GM23338 (cell line): Measurements from ENCODE around the gene LPP. TPM values are rescaled to one million over a fixed set of nuclear protein-coding genes. Genes with fewer than 3 reads are reported as not detected.

Experiments
- ATAC-seq: fragments of 200-7000 bp; cut with Tn5 transposase; 3 replicates; pipeline ENCODE4 v1.9.1; 2020
- DNase-seq: peaks from one replicate; pipeline ENCODE4 v3.0.0-alpha.2; 2015; ENCODE audit warnings: low spot score
- H2AFZ ChIP-seq: fragments of 200-600 bp; sonication (generic); 2 replicates; pipeline ENCODE4 v1.8.0; 2016; ENCODE audit warnings: antibody characterized with exemption, mild to moderate bottlenecking, moderate library complexity
- H3F3A ChIP-seq: fragments of 200-600 bp; sonication (generic); replicated peaks from 2 replicates; pipeline ENCODE4 v1.8.0; 2017; ENCODE audit warnings: antibody characterized with exemption, mixed run types, low read depth
- H3K27ac ChIP-seq: fragments of 200-600 bp; sonication (generic); 2 replicates; pipeline ENCODE4 v1.6.1; 2016; ENCODE audit warnings: low read depth
- H3K27me3 ChIP-seq: fragments of 200-600 bp; sonication (generic); 2 replicates; pipeline ENCODE4 v1.8.0; 2016; ENCODE audit warnings: mild to moderate bottlenecking, mixed run types, moderate library complexity; ENCODE audit not compliant: insufficient read depth
- H3K36me3 ChIP-seq: fragments of 200-600 bp; sonication (generic); 2 replicates; pipeline ENCODE4 v1.8.0; 2016; ENCODE audit warnings: mild to moderate bottlenecking; ENCODE audit not compliant: insufficient read depth
- H3K4me1 ChIP-seq: fragments of 200-600 bp; sonication (generic); 2 replicates; pipeline ENCODE4 v1.8.0; 2016; ENCODE audit warnings: mild to moderate bottlenecking, moderate library complexity; ENCODE audit not compliant: insufficient read depth
- H3K4me2 ChIP-seq: fragments of 200-600 bp; sonication (generic); 2 replicates; pipeline ENCODE4 v1.7.1; 2017; ENCODE audit warnings: mixed run types
- H3K4me3 ChIP-seq: fragments of 200-600 bp; sonication (generic); 2 replicates; pipeline ENCODE4 v1.6.1; 2016; ENCODE audit warnings: mixed run types
- H3K79me2 ChIP-seq: fragments of 200-600 bp; sonication (generic); replicated peaks from 2 replicates; pipeline ENCODE4 v1.8.0; 2017; ENCODE audit warnings: mild to moderate bottlenecking; ENCODE audit not compliant: insufficient read depth
- H3K9me2 ChIP-seq: fragments of 200-600 bp; sonication (generic); 2 replicates; pipeline ENCODE4 v1.8.0; 2017; ENCODE audit not compliant: insufficient read depth
- H4K20me1 ChIP-seq: fragments of 200-600 bp; sonication (generic); replicated peaks from 2 replicates; pipeline ENCODE4 v1.8.0; 2017; ENCODE audit warnings: mild to moderate bottlenecking; ENCODE audit not compliant: insufficient read depth
- H3K27ac Mint-ChIP-seq: 2 replicates; pipeline ENCODE4 v1.8.0; 2020; ENCODE audit warnings: inconsistent platforms, mild to moderate bottlenecking, moderate library complexity, mixed read lengths
- H3K27me3 Mint-ChIP-seq: 3 replicates; pipeline ENCODE4 v1.8.0; 2022; ENCODE audit warnings: low read depth, mild to moderate bottlenecking, moderate library complexity, mixed read lengths, inconsistent platforms; ENCODE audit not compliant: insufficient read depth, poor library complexity
- H3K36me3 Mint-ChIP-seq: 3 replicates; pipeline ENCODE4 v1.8.0; 2021; ENCODE audit warnings: low read depth, mild to moderate bottlenecking, inconsistent platforms, moderate library complexity, mixed read lengths
- H3K4me1 Mint-ChIP-seq: 3 replicates; pipeline ENCODE4 v1.8.0; 2020; ENCODE audit warnings: mild to moderate bottlenecking, inconsistent platforms, mixed read lengths
- H3K4me3 Mint-ChIP-seq: 3 replicates; pipeline ENCODE4 v1.8.0; 2021; ENCODE audit warnings: moderate library complexity, mild to moderate bottlenecking, inconsistent platforms, mixed read lengths
- H3K9me3 Mint-ChIP-seq: 3 replicates; pipeline ENCODE4 v1.8.0; 2020; ENCODE audit warnings: moderate library complexity, mild to moderate bottlenecking, inconsistent platforms, mixed read lengths
- CREB1 ChIP-seq: fragments of 250-450 bp; sonication (Bioruptor Pico); IDR thresholded peaks from 2 replicates; pipeline ENCODE4 v1.5.0; 2020; ENCODE audit warnings: low read depth, mild to moderate bottlenecking, moderate library complexity
- EZH2 ChIP-seq: fragments of 200-600 bp; sonication (generic); IDR thresholded peaks from one replicate; pipeline ENCODE4 v1.8.0; 2017; ENCODE audit warnings: antibody characterized with exemption, mild to moderate bottlenecking, low read depth; ENCODE audit not compliant: unreplicated experiment
- EZH2phosphoT487 ChIP-seq: fragments of 200-600 bp; sonication (generic); IDR thresholded peaks from one replicate; pipeline ENCODE4 v1.8.1; 2018; ENCODE audit warnings: antibody characterized with exemption; ENCODE audit not compliant: unreplicated experiment
- JUNB ChIP-seq: IDR thresholded peaks from one replicate; pipeline ENCODE4 v1.6.1; 2016; ENCODE audit warnings: antibody characterized with exemption; ENCODE audit not compliant: unreplicated experiment
- NANOG ChIP-seq: IDR thresholded peaks from 2 replicates; pipeline ENCODE4 v1.6.1; 2016; ENCODE audit warnings: antibody characterized with exemption, borderline replicate concordance
- POLR2AphosphoS5 ChIP-seq: IDR thresholded peaks from 2 replicates; pipeline ENCODE4 v1.6.1; 2016; ENCODE audit warnings: antibody characterized with exemption, low read depth
- STAT1 ChIP-seq: IDR thresholded peaks from one replicate; pipeline ENCODE4 v1.6.1; 2016; ENCODE audit warnings: antibody characterized with exemption; ENCODE audit not compliant: unreplicated experiment
- ZNF114 ChIP-seq: fragments of 250-450 bp; sonication (Bioruptor Pico); IDR thresholded peaks from 2 replicates; pipeline ENCODE4 v1.5.0; 2020; ENCODE audit warnings: mild to moderate bottlenecking, moderate library complexity
- ZNF331 ChIP-seq: fragments of 250-450 bp; sonication (Bioruptor Pico); IDR thresholded peaks from 2 replicates; pipeline ENCODE4 v1.5.0; 2020; ENCODE audit warnings: low read depth, mild to moderate bottlenecking, moderate library complexity
- polyA plus RNA-seq: library from polyadenylated mRNA; unstranded; fragments of >200 nt; fragmentation: Nextera tagmentation; extraction: Ambion mirVana; gene quantifications from 2 replicates; pipeline ENCODE4 v1.2.1, GENCODE V29; 2016
- total RNA-seq: library from RNA; depleted of rRNA; stranded (reverse); fragments of >200 nt; shearing (Covaris generic); gene quantifications from 2 replicates; pipeline ENCODE4 v1.2.3, GENCODE V29; 2014
- TF ChIP-seq, protein P1 (sequence below): IDR thresholded peaks from one replicate; pipeline ENCODE4 v1.6.1; 2018; ENCODE audit warnings: antibody characterized with exemption; ENCODE audit not compliant: unreplicated experiment
- TF ChIP-seq, protein P2 (sequence below): IDR thresholded peaks from 2 replicates; pipeline ENCODE4 v1.6.1; 2016; ENCODE audit warnings: antibody characterized with exemption
- TF ChIP-seq, protein P3 (sequence below): fragments of 250-450 bp; sonication (Bioruptor Pico); IDR thresholded peaks from 2 replicates; pipeline ENCODE4 v1.5.0; 2020; ENCODE audit warnings: mild to moderate bottlenecking, moderate library complexity
- TF ChIP-seq, protein P4 (sequence below), 2 experiments: fragments of 200-600 bp in 1 of 2; sonication (generic) in 1 of 2; conservative IDR thresholded peaks; 2 replicates each; pipeline versions ENCODE4 v1.5.1 to v1.6.1; 2016 to 2017; ENCODE audit warnings: antibody characterized with exemption in 2 of 2, low read depth in 2 of 2, mild to moderate bottlenecking in 2 of 2, moderate library complexity in 1 of 2

The LPP gene
- total and polyA plus RNA-seq, 2 experiments from 2014 or later: 23.0 to 35.2 TPM

DNA sequence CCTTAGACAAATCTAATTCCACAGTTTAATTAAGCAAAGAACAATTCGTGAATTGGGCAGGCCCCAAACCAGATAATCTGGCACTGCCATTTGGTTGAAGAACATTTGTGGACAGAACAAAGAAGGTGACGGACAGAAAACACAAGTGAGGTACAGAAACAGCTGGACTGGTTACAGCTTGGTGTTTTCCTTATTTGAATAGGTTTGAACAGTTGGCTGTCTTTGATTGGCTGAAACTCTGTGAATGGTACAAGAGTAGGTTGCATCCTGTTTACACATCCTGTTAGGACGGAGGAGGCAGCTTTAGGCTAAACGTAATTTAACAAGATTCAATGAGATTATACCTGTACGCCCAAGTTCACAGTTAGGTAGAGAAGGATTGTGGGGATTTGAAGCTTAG, 114.4 kb downstream of the LPP start:
- no peak overlapping the region for H3K4me3 Mint-ChIP-seq
- peak overlapping the region; percentile 81 for H3K27ac ChIP-seq
- H3K9me3 Mint-ChIP-seq: no peaks in the 10 kb centered on the region
- H3K79me2 ChIP-seq: no peaks in the 10 kb centered on the region; the same call in 1 of the 2 replicates
- peaks cover 3% of the 10 kb centered on the region for H3K27me3 Mint-ChIP-seq
- peaks cover 67% of the 10 kb centered on the region for H3K4me1 ChIP-seq
- peak overlapping the region; percentile 72 for H3K27ac Mint-ChIP-seq
- no peaks in the 10 kb centered on the region for H3F3A ChIP-seq
- ATAC-seq: no peak
- no peak for TF ChIP-seq EZH2phosphoT487
- TF ChIP-seq JUNB: no peak
- TF ChIP-seq POLR2AphosphoS5: no peak
- no peak for TF ChIP-seq NANOG
- no peak for TF ChIP-seq ZNF331 (CRISPR knock-in tag)
- TF ChIP-seq, protein P1, sequence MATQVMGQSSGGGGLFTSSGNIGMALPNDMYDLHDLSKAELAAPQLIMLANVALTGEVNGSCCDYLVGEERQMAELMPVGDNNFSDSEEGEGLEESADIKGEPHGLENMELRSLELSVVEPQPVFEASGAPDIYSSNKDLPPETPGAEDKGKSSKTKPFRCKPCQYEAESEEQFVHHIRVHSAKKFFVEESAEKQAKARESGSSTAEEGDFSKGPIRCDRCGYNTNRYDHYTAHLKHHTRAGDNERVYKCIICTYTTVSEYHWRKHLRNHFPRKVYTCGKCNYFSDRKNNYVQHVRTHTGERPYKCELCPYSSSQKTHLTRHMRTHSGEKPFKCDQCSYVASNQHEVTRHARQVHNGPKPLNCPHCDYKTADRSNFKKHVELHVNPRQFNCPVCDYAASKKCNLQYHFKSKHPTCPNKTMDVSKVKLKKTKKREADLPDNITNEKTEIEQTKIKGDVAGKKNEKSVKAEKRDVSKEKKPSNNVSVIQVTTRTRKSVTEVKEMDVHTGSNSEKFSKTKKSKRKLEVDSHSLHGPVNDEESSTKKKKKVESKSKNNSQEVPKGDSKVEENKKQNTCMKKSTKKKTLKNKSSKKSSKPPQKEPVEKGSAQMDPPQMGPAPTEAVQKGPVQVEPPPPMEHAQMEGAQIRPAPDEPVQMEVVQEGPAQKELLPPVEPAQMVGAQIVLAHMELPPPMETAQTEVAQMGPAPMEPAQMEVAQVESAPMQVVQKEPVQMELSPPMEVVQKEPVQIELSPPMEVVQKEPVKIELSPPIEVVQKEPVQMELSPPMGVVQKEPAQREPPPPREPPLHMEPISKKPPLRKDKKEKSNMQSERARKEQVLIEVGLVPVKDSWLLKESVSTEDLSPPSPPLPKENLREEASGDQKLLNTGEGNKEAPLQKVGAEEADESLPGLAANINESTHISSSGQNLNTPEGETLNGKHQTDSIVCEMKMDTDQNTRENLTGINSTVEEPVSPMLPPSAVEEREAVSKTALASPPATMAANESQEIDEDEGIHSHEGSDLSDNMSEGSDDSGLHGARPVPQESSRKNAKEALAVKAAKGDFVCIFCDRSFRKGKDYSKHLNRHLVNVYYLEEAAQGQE: no peak
- TF ChIP-seq EZH2: no peak
- TF ChIP-seq, protein P2, sequence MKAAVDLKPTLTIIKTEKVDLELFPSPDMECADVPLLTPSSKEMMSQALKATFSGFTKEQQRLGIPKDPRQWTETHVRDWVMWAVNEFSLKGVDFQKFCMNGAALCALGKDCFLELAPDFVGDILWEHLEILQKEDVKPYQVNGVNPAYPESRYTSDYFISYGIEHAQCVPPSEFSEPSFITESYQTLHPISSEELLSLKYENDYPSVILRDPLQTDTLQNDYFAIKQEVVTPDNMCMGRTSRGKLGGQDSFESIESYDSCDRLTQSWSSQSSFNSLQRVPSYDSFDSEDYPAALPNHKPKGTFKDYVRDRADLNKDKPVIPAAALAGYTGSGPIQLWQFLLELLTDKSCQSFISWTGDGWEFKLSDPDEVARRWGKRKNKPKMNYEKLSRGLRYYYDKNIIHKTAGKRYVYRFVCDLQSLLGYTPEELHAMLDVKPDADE: no peak
- TF ChIP-seq, protein P3, sequence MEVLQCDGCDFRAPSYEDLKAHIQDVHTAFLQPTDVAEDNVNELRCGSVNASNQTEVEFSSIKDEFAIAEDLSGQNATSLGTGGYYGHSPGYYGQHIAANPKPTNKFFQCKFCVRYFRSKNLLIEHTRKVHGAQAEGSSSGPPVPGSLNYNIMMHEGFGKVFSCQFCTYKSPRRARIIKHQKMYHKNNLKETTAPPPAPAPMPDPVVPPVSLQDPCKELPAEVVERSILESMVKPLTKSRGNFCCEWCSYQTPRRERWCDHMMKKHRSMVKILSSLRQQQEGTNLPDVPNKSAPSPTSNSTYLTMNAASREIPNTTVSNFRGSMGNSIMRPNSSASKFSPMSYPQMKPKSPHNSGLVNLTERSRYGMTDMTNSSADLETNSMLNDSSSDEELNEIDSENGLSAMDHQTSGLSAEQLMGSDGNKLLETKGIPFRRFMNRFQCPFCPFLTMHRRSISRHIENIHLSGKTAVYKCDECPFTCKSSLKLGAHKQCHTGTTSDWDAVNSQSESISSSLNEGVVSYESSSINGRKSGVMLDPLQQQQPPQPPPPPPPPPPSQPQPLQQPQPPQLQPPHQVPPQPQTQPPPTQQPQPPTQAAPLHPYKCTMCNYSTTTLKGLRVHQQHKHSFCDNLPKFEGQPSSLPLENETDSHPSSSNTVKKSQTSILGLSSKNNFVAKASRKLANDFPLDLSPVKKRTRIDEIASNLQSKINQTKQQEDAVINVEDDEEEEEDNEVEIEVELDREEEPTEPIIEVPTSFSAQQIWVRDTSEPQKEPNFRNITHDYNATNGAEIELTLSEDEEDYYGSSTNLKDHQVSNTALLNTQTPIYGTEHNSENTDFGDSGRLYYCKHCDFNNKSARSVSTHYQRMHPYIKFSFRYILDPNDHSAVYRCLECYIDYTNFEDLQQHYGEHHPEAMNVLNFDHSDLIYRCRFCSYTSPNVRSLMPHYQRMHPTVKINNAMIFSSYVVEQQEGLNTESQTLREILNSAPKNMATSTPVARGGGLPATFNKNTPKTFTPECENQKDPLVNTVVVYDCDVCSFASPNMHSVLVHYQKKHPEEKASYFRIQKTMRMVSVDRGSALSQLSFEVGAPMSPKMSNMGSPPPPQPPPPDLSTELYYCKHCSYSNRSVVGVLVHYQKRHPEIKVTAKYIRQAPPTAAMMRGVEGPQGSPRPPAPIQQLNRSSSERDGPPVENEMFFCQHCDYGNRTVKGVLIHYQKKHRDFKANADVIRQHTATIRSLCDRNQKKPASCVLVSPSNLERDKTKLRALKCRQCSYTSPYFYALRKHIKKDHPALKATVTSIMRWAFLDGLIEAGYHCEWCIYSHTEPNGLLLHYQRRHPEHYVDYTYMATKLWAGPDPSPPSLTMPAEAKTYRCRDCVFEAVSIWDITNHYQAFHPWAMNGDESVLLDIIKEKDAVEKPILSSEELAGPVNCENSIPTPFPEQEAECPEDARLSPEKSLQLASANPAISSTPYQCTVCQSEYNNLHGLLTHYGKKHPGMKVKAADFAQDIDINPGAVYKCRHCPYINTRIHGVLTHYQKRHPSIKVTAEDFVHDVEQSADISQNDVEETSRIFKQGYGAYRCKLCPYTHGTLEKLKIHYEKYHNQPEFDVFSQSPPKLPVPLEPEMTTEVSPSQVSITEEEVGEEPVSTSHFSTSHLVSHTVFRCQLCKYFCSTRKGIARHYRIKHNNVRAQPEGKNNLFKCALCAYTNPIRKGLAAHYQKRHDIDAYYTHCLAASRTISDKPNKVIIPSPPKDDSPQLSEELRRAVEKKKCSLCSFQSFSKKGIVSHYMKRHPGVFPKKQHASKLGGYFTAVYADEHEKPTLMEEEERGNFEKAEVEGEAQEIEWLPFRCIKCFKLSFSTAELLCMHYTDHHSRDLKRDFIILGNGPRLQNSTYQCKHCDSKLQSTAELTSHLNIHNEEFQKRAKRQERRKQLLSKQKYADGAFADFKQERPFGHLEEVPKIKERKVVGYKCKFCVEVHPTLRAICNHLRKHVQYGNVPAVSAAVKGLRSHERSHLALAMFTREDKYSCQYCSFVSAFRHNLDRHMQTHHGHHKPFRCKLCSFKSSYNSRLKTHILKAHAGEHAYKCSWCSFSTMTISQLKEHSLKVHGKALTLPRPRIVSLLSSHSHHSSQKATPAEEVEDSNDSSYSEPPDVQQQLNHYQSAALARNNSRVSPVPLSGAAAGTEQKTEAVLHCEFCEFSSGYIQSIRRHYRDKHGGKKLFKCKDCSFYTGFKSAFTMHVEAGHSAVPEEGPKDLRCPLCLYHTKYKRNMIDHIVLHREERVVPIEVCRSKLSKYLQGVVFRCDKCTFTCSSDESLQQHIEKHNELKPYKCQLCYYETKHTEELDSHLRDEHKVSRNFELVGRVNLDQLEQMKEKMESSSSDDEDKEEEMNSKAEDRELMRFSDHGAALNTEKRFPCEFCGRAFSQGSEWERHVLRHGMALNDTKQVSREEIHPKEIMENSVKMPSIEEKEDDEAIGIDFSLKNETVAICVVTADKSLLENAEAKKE (CRISPR knock-in tag): no peak
- TF ChIP-seq STAT1: no peak
- no peak for TF ChIP-seq ZNF114 (CRISPR knock-in tag)
- TF ChIP-seq, protein P4, sequence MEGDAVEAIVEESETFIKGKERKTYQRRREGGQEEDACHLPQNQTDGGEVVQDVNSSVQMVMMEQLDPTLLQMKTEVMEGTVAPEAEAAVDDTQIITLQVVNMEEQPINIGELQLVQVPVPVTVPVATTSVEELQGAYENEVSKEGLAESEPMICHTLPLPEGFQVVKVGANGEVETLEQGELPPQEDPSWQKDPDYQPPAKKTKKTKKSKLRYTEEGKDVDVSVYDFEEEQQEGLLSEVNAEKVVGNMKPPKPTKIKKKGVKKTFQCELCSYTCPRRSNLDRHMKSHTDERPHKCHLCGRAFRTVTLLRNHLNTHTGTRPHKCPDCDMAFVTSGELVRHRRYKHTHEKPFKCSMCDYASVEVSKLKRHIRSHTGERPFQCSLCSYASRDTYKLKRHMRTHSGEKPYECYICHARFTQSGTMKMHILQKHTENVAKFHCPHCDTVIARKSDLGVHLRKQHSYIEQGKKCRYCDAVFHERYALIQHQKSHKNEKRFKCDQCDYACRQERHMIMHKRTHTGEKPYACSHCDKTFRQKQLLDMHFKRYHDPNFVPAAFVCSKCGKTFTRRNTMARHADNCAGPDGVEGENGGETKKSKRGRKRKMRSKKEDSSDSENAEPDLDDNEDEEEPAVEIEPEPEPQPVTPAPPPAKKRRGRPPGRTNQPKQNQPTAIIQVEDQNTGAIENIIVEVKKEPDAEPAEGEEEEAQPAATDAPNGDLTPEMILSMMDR (conservative IDR thresholded peaks at IDR 0.05; ENCODE audit: low read depth in 2 of 2): no peak
- no peak for TF ChIP-seq CREB1 (CRISPR knock-in tag)
- no peak overlapping the region for H3K4me3 ChIP-seq
- H3K9me2 ChIP-seq: peaks cover 9% of the 10 kb centered on the region; the same call in 1 of the 2 replicates
- H3K4me2 ChIP-seq: peak overlapping the region; percentile 10; the same call in 1 of the 2 replicates
- no peaks in the 10 kb centered on the region for H3K36me3 ChIP-seq
- H2AFZ ChIP-seq: no peak overlapping the region
- no peaks in the 10 kb centered on the region for H3K36me3 Mint-ChIP-seq
- H3K4me1 Mint-ChIP-seq: peaks cover 33% of the 10 kb centered on the region
- no peaks in the 10 kb centered on the region for H3K27me3 ChIP-seq
- DNase-seq: no peak
- H4K20me1 ChIP-seq: no peaks in the 10 kb centered on the region
